Measurements from ENCODE around the gene TUBA3E. TPM values are rescaled to one million over a fixed set of nuclear protein-coding genes. Genes with fewer than 3 reads are reported as not detected.

The TUBA3E gene
- total and polyA plus RNA-seq, 9 of the 15 experiments (the other 6 are each of a cell fraction or from before 2014, with no cell fraction given) = 0.09 to 0.30 (median 0.13) TPM; not detected in 3

- TF ChIP-seq FOXA3 (CRISPR knock-in tag; conservative IDR thresholded peaks at IDR 0.05 in 1 of 2, IDR thresholded peaks at IDR 0.05 in 1 of 2) (no peak), FOXK1 (CRISPR knock-in tag; IDR thresholded peaks at IDR 0.05; ENCODE audit: borderline replicate concordance) (no peak), HDAC2 (IDR thresholded peaks at IDR 0.05) (no peak), NUFIP1 (IDR thresholded peaks at IDR 0.05; ENCODE audit: partially characterized antibody) (no peak), ZNF551 (CRISPR knock-in tag; IDR thresholded peaks at IDR 0.05) (no peak), IRF2 (CRISPR knock-in tag; IDR thresholded peaks at IDR 0.05) (no peak), MCM5 (IDR thresholded peaks at IDR 0.05; ENCODE audit: low read depth) (no peak), THRB (CRISPR knock-in tag; conservative IDR thresholded peaks at IDR 0.05) (no peak), CCAR2 (IDR thresholded peaks at IDR 0.05; ENCODE audit: low read depth, low read length) (no peak), KLF16 (IDR thresholded peaks at IDR 0.05) (peak; percentile 20; the same call in 1 of the 2 replicates), ZNF780A (CRISPR knock-in tag; IDR thresholded peaks at IDR 0.05) (no peak), HCFC1 (IDR thresholded peaks at IDR 0.05; ENCODE audit: low read depth, low read length) (peak; percentile 81), C11orf30 (IDR thresholded peaks at IDR 0.05; ENCODE audit: low read depth) (peak; percentile 99), HNRNPH1 (optimal IDR thresholded peaks at IDR 0.05; ENCODE audit: low read depth, low read length) (no peak), ZNF253 (CRISPR knock-in tag; conservative IDR thresholded peaks at IDR 0.05) (no peak), NFYB (IDR thresholded peaks at IDR 0.05; ENCODE audit: extremely low read depth, insufficient read length) (no peak), ZNF589 (CRISPR knock-in tag; IDR thresholded peaks at IDR 0.05; ENCODE audit: low read depth) (no peak), RREB1 (CRISPR knock-in tag; IDR thresholded peaks at IDR 0.05) (peak; percentile 71; the same call in 1 of the 2 replicates), ID3 (CRISPR knock-in tag; IDR thresholded peaks at IDR 0.05) (no peak), ID3 (tag; IDR thresholded peaks at IDR 0.05) (no peak), ZNF23 (CRISPR knock-in tag; IDR thresholded peaks at IDR 0.05) (no peak), HSF4 (CRISPR knock-in tag; IDR thresholded peaks at IDR 0.05; ENCODE audit: borderline replicate concordance) (no peak)
These were observed 16.8 kb downstream of the TUBA3E start, which contains the start of gene SMPD4 (continued) for GRCh38 chr2:130181325-130181879.

Measured in K562 (cell line).